22Rv1 (cell line): ENCODE data around the gene GBF1.
"Not testable (repeated sequence)": the region's sequence is repeated elsewhere in the genome, so short reads cannot be mapped to it uniquely, and the experiment has no call there.

Source experiments
- H3K27ac ChIP-seq: fragments of 450-650 bp; 2 replicates; pipeline ENCODE4 v1.5.1; 2017
- CTCF ChIP-seq: fragments of 450-650 bp; IDR thresholded peaks from 2 replicates; pipeline ENCODE4 v1.5.1; 2017; ENCODE audit warnings: mild to moderate bottlenecking
- ZFX ChIP-seq: fragments of 450-650 bp; IDR thresholded peaks from 2 replicates; pipeline ENCODE4 v1.6.1; 2017; ENCODE audit warnings: antibody characterized with exemption, borderline replicate concordance

Gene GBF1

DNA sequence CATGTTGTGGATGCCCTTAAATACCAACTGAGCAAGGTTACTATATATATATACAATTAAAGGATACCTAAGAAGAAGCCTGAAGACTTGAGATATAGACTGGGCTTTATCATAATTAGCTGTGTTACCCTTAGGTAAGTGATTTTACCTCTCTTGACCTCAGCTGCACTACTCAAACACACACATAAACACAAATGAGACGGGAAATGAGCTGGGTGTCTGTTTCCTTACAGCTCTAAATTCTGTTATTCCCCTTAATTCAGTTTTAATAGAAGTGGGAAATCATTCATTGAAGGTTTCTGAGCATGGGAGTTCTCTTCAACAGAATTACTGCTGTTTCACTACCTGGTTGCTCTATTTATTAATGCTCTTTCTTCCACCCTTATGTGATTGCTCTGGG is 60.7 kb downstream of the GBF1 start:
- no peak overlapping the region for H3K27ac ChIP-seq
- TF ChIP-seq ZFX (no peak), CTCF (no peak)

DNA sequence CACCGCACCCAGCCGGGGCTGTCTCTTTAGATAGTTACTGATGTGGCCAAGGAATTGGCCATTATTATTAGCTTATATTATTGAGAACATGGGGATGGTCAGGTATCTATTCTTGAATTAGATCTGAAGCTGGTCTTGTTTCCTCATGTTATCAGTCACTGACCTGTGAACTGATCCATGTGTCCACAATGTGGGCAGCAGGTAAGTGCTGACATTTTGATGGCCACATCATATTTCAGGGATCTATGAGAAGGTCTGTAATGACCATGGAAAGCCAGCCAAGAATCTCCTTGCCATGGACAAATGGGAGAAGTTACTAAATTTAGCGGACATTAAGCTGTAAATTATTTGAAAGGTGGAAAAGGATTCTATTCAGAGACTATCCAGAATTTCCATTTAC is 61.4 kb downstream of the GBF1 start:
- TF ChIP-seq CTCF (no peak), ZFX (no peak)
- H3K27ac ChIP-seq, result no peak overlapping the region

GRCh38 chr10:102308318-102308717 is 63.0 kb downstream of the GBF1 start:
- not testable (repeated sequence) for H3K27ac ChIP-seq

DNA sequence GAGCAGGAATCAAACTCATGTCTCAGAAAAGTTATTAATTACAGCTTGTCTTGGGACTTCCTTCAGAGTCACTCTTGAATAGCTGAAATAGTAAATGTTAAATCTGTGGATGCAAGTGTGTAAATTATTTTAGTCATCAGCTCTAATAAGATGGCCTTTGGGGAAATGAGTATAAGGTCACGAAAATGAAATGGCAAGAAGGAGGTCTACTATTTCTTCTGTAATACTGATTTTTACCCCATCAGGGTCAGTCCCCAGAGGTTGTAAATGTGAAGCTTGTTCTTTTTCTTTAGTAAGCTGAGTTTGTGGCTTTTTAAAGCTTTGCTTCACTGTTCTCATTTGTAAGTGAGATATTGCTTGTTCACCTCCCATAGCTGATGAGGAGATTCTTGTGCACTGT is 63.9 kb downstream of the GBF1 start:
- no peak for TF ChIP-seq ZFX
- TF ChIP-seq CTCF, result no peak
- H3K27ac ChIP-seq, result no peak overlapping the region

DNA sequence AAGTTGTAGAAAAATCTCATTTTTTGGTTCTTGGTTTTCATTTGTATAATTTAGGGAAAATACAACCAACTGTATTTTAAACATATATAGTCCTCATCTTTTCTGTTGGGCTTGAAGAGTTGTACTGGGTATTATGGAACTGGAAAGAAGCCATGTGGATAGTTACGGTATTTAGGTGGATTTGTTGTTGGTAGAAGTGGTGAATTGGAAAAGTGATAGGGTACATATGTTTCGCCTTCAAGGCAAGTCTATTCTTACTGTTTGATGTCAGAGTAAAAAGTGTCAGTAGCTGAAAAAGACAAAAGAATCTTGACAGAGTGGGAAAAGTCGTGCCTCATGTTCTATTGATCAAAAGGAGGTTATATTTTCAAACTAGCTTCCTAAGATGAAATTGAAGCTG is 64.6 kb downstream of the GBF1 start:
- no peak overlapping the region for H3K27ac ChIP-seq
- TF ChIP-seq ZFX (no peak), CTCF (no peak)

DNA sequence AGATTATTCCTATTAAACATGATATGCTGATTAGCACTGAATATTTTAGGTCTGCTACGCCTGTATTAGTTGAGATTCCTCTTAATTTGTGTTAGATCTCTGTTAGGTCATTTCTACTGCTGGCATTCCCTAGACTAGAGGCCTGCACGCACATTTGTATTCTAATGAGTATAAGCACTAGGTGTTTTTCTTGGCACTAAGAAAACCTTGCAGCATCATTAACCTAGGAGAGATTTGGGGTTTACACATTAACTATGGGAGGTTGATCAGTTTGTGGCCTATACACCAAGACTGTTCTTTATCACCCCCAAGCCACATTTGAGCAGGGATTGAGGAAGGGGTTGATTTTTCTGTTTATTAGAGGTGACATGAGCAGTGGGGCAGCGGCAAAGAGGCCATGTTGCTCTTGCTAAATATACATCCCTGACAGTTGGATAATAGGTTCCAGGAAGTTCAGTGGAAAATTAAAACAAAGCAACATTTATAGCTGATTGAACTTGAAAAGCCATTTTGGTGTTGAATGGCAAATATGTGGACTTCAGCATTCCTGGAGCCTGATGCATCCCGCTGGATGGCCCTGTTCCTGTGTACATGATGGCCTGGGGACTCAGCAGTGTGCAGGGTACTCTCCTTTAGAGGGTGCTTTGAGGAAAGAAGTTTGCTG is 65.2 kb downstream of the GBF1 start:
- no peak overlapping the region for H3K27ac ChIP-seq
- TF ChIP-seq CTCF, result no peak
- TF ChIP-seq ZFX, result no peak

GRCh38 chr10:102311025-102311420 is 65.7 kb downstream of the GBF1 start:
- no peak for TF ChIP-seq ZFX
- no peak for TF ChIP-seq CTCF
- H3K27ac ChIP-seq, result no peak overlapping the region

GRCh38 chr10:102312683-102313082 is 67.4 kb downstream of the GBF1 start:
- H3K27ac ChIP-seq, result no peak overlapping the region
- TF ChIP-seq CTCF (no peak), ZFX (no peak)
